ENCODE measurements around the gene GNB1L.

Gene GNB1L

GRCh38 chr22:19755145-19755710, 99.4 kb downstream of the GNB1L start:
- no peak for DNase-seq (ENCODE audit: low read depth in 3 of 3, low spot score in 1 of 3)

- DNase-seq (ENCODE audit: low read depth in 3 of 3, low spot score in 1 of 3): no peak
Observed at GRCh38 chr22:19754701-19755144, 100.0 kb downstream of the GNB1L start.

- no peak for DNase-seq (ENCODE audit: low read depth in 3 of 3, low spot score in 1 of 3)
Observed at GRCh38 chr22:19753996-19754700, 100.5 kb downstream of the GNB1L start.

DNA sequence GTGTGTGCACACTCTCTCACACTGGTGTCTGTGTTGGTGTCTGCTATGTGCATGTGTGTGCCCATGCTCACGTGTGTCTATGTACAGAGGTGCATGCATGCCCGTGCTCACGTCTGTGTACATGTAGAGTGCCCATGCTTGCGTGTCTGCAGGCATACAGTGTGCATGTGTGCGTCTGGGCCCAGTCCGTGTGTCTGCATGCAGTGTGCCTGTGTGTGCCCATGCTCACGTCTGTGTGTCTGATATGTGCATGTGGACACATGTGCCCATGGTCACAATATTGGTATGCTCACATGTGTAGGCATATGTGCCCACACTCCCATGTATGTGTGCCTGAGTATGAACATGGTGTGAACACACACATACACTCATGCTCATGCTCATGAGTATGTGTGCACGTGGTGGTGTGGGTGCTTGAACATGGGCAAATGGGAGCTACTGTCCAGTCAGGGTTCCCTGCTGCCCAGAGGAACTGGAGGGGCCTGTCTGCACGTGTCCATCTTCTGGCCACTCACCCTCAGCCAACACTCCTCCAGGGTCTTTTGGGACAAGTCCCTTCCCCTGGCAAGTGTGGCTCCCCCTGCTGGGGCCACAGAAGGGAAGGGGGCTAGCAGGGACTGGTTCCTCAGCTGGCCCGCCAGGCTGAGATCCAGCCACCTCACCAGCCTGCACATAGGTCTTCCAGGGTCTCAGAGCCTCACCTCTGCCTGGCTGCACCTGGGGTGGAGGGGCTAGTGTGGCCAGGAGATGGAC, 101.4 kb downstream of the GNB1L start:
- no peak for DNase-seq (ENCODE audit: low read depth in 3 of 3, low spot score in 1 of 3)

DNA sequence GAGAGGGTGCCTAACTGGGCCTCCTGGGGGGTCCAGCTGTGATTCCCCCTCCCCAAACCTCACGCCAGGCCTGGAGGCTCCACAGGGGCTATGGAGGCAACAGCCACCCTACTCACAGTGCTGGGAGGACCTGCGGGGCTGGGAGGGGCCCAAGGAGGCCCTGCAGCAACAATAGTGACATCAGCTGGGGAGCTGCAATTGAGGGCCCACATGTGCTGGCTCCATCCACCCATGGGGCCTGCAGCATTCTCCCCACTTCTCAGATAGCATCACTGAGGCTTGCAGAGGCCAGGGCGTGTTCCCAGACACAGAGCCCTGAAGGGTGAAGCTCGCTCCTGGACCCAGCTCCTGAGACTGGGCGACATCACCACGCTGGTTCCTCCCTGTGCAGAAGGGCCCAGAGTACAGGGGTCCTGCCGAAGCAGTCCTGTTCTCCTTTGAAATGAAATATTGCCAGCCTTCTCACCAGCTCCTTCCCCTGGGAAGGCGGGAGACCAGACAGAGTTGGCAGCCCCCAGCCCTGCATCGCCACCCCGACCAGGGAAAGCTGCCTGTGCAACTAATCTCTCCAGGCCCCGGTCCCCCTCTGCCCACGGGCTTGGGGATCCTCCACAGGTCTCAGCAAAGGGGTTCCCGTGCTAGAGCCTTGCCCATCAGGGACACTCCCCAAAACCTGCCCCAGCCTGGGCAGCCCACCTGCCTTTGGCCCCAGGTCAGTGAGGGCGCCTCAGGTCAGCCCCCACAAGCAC, 103.0 kb downstream of the GNB1L start:
- no peak for DNase-seq (ENCODE audit: low read depth in 3 of 3, low spot score in 1 of 3)

GRCh38 chr22:19750507-19751490, 103.9 kb downstream of the GNB1L start:
- DNase-seq (ENCODE audit: low read depth in 3 of 3, low spot score in 1 of 3): no peak

- no peak for DNase-seq (ENCODE audit: low read depth in 3 of 3, low spot score in 1 of 3)
Observed at GRCh38 chr22:19749876-19750275, 104.8 kb downstream of the GNB1L start.

DNA sequence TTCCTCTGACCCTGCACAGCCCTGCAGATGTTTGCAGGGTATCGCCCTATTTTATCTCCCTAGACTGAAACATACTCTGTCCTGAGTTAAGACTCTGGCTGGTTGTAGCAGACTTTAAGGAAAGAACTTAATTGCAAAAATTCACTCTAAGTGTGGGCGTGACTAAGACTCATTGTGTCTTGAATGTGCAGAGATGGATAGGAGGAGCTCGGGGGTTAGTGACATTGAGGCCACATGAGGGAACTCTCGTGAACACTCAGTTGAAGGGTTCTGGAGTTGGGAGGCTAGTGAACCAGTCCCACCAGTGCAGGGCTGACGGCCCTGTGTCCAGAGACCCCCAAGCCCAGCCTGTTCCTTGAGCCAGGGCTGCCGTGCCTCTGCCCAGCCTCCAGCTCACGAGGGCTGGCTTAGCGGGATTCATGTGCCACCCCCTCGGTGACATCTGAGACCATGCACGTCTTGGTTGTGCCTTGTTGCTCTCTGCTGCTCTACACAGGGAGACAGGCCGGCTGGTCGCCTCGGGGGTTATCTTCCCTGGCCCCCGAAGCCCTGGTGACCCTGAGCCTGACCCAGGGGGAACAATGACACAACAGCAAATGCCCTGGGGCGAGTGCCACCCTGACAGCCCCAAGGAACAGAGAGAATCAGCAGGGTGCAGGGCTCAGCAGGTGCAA, 105.5 kb downstream of the GNB1L start:
- no peak for DNase-seq (ENCODE audit: low read depth in 3 of 3, low spot score in 1 of 3)

DNA sequence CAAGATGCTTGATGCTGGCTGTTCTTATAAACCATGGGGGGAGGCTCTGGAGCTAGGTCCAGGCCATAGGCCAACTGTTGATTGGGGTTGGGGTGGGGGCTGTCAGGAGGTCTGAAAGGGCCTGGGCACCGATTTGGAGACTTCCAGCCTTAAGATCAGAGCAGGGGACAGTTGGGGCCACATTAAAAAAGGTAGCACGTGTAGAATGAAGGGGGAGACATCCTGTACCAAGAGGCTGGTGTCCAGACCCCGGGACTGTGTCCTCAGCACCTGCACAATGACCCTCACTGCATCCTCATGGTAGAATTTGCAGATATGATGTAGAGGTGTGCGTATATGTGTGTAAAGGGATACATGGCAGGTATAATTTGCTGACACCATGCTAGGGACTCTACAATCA, 106.5 kb downstream of the GNB1L start:
- no peak for DNase-seq (ENCODE audit: low read depth in 3 of 3, low spot score in 1 of 3)

DNA sequence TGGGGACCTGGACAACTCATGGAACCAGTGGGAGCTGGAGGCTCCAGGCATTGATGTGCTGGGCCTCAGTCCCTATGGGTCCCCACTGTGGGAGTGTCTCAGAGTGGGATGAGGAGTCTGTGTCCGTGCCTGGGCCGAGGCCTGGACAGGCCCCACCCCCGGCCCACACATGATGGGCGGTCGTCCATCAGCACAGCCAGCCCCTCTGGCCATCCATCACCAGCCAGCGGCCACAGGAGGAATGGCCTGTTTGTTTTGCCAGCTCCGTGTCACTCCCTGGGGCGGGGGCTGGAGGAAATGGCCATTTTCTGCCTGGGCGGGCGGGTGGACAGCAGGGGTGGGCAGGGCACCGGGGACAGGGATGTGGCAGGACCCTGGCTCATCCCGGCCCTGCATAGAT, 107.1 kb downstream of the GNB1L start:
- DNase-seq (ENCODE audit: low read depth in 3 of 3, low spot score in 1 of 3): no peak

DNA sequence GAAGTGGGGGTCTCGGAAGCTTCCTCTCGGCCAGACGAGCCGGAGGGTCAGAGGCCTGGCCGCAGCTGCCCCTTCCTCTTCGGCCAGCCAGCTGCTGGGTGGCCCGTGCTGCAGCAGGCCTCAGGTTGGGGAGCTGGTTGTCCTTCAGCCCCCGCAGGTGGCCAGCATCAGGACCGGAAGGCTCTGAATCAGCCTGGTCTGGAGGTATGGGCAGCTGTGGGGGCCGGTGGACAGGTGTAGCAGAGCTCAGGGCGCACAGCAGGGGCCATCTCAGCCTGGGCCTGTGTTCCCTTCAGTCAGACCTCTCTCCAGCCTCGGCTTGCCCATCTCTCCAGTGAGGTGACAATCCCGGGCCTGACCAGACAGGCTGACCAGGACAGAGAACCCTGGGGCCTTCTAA, 107.9 kb downstream of the GNB1L start:
- no peak for DNase-seq (ENCODE audit: low read depth in 3 of 3, low spot score in 1 of 3)

GRCh38 chr22:19745155-19746101, 109.2 kb downstream of the GNB1L start:
- no peak for DNase-seq (ENCODE audit: low read depth in 3 of 3, low spot score in 1 of 3)

GRCh38 chr22:19744350-19745006, 110.2 kb downstream of the GNB1L start:
- DNase-seq (ENCODE audit: low read depth in 3 of 3, low spot score in 1 of 3): no peak

GRCh38 chr22:19743651-19744050, 111.0 kb downstream of the GNB1L start:
- DNase-seq (ENCODE audit: low read depth in 3 of 3, low spot score in 1 of 3): no peak

DNA sequence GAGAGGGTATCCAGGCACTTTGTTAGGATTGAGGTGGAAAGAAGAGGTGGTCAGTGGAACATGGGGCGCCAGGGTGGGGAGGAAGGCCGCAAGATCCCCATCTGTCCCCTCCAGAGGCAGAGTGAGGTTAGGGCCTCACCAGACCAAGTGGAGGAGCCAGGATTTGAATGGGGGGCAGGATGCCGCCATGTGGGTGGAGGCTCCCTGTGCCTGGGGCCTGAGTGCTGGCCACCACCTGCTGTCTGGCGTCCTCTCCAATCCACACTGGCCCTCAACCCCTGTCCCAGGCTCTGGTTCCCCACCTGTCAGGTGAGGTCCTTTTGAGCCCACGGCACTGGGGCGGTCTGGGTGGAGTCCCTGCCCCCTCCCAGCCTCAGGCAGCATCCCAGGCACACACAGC, 111.6 kb downstream of the GNB1L start:
- no peak for DNase-seq (ENCODE audit: low read depth in 3 of 3, low spot score in 1 of 3)

DNA sequence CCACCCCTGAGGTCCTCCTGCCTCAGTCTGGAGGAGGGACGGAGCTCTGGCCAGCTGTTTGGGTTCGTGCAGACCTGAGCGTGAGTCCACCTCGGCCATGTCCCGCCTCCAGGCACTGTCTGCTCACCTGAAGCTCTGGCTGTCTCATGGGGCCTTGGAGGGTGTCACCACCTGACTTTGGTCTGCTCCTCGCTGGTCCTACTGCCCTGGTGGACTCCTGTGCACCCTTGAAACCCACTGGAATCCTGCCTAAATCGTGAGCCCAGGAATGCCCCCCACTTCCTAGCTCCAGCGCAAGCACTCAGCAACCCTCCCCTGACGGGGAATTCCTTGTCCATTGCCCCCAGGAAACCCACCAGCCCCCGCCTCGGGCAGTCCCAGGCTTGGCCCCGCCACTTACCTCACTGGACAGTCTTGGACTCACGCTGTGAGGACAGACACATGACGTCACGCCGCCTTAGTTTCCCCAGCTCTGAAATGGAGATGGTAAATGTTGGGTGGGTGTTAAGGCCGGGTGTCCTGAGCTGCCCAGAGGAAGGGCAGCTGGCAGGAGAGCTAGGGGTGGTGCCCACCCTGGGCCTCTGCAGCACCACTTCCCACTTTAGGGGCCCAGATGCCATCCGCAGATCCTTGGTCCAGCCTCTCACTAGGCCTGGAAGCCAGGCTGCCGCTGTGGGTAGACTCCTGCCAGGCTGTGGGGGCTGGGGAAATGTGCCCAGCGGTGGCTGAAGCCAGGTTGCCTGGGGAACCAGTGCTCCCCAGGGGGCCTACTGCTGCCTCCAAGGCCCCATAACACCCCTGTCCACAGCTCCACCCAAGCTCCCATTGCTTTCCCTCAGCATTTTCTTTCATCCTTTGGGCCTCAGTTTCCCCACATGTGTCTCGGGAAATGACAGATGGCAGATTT, 112.3 kb downstream of the GNB1L start:
- DNase-seq (ENCODE audit: low read depth in 3 of 3, low spot score in 1 of 3): no peak

- DNase-seq (ENCODE audit: low read depth in 3 of 3, low spot score in 1 of 3): no peak
Observed at GRCh38 chr22:19741053-19741452, 113.6 kb downstream of the GNB1L start.

Measured in stimulated activated CD4-positive, alpha-beta T cell treated with anti-CD3 and anti-CD28 coated beads, TNF-alpha, amount 100 ng/mL, for 1 hour (primary cell).